ENCODE measurements around the gene TMEM131L. TPM values are rescaled to one million over a fixed set of nuclear protein-coding genes. Genes with fewer than 3 reads are reported as not detected.
"Not testable (repeated sequence)": the region's sequence is repeated elsewhere in the genome, so short reads cannot be mapped to it uniquely, and the experiment has no call there.

Gene TMEM131L
- total and polyA plus RNA-seq, 12 donors = 2.5 to 11.7 (median 4.8) TPM

DNA sequence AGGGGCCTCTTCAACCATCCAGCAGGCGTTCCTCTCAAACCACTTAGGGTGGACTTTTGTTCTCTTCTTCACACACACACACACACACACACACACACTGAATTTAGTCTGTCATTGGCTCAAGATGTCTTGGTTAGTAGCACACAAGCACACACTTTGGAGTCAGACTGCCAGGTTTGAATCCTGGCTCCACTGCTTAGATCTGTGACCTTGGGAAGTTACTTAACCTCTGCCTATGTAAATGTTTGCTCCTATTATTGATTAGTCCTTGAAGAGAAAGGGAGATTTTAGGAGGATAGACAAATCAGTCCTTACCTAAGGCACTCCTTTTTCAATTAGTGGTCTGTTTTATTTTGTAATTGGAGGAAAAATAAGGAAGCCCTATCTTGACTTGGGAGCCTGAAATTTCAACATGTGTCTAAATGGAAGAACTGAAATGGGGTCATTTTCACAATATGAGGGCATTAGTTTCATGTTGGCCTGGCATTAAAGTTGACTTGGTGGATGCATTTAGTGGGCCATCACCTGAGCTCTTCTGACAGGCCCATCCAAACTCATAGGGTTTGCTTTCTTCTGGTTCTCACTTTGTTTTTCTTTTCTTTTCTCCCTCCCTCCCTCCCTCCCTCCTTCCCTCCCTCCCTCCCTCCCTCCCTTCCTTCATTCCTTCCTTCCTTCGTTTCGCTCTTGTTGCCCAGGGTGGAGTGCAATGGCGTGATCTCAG lies 13.3 kb upstream of the TMEM131L start:
- H3K4me1 ChIP-seq (replicated peaks in 1 of 2) = no peaks in the 10 kb centered on the region
- 84 to 100% (median 96%) methylated on average over 1 to 4 of the region's 4 CpGs for WGBS, 4 donors
- intact Hi-C loops (cut with DNase I) = no loop called here
- no peaks in the 10 kb centered on the region for H3K9me3 ChIP-seq (replicated peaks in 1 of 3)
- no peak for DNase-seq
- no peak for TF ChIP-seq POLR2A (IDR thresholded peaks at IDR 0.05)
- TF ChIP-seq, protein P1, sequence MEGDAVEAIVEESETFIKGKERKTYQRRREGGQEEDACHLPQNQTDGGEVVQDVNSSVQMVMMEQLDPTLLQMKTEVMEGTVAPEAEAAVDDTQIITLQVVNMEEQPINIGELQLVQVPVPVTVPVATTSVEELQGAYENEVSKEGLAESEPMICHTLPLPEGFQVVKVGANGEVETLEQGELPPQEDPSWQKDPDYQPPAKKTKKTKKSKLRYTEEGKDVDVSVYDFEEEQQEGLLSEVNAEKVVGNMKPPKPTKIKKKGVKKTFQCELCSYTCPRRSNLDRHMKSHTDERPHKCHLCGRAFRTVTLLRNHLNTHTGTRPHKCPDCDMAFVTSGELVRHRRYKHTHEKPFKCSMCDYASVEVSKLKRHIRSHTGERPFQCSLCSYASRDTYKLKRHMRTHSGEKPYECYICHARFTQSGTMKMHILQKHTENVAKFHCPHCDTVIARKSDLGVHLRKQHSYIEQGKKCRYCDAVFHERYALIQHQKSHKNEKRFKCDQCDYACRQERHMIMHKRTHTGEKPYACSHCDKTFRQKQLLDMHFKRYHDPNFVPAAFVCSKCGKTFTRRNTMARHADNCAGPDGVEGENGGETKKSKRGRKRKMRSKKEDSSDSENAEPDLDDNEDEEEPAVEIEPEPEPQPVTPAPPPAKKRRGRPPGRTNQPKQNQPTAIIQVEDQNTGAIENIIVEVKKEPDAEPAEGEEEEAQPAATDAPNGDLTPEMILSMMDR (IDR thresholded peaks at IDR 0.05) = no peak
- no peaks in the 10 kb centered on the region for H3K36me3 ChIP-seq (replicated peaks in 1 of 2)
- no peak overlapping the region for H3K4me3 ChIP-seq
- H3K27me3 ChIP-seq = no peaks in the 10 kb centered on the region
- no peak overlapping the region for H3K27ac ChIP-seq

DNA sequence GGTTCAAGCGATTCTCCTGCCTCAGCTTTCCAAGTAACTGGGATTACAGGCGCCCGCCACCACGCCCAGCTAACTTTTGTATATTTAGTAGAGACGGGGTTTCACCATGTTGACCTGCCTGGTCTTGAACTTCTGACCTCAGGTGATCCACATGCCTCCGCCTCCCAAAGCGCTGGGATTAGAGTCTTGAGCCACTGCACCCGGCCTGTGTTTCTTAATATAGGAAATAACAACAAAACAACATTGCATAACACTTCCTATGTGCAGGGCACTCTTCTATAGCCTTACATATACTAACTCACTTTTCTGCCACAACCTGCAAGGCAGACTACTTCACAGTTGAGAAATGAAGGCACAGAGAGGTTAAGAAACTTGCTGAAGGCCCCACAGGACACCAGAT lies 12.8 kb upstream of the TMEM131L start:
- WGBS, 4 donors = 84 to 95% (median 90%) methylated on average over 6 to 8 of the region's 8 CpGs
- Histone ChIP-seq H3K4me3 (no peak overlapping the region), H3K36me3 (replicated peaks in 1 of 2) (no peaks in the 10 kb centered on the region), H3K4me1 (replicated peaks in 1 of 2) (no peaks in the 10 kb centered on the region), H3K27ac (no peak overlapping the region), H3K27me3 (no peaks in the 10 kb centered on the region), H3K9me3 (replicated peaks in 1 of 3) (no peaks in the 10 kb centered on the region)
- TF ChIP-seq POLR2A (IDR thresholded peaks at IDR 0.05) = no peak
- TF ChIP-seq, protein P1 (IDR thresholded peaks at IDR 0.05) = no peak
- DNase-seq = no peak
- intact Hi-C loops (cut with DNase I) = no loop called here

DNA sequence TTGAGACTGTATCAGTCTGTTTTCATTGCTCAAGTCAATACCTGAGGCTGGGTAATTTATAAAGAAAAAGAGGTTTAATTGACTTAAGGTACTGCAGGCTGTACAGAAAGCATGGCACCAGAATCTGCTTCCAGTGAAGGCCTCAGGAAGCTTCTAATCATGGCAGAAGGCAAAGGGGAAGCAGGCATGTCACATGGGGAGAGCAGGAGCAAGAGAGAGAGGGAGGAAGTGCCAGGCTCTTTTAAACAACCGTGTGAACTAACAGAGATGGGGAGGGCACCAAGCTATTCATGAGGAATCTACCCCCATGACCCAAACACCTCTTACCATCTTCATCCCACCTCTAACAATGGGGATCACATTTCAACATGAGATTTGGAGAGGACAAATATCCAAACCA lies 7.2 kb upstream of the TMEM131L start:
- 39 to 63% (median 44%) methylated on average over 1 of the region's 1 CpG for WGBS, 4 donors
- TF ChIP-seq, protein P1 (IDR thresholded peaks at IDR 0.05) = no peak
- no peak for TF ChIP-seq POLR2A (IDR thresholded peaks at IDR 0.05)
- intact Hi-C loops (cut with DNase I) = no loop called here

DNA sequence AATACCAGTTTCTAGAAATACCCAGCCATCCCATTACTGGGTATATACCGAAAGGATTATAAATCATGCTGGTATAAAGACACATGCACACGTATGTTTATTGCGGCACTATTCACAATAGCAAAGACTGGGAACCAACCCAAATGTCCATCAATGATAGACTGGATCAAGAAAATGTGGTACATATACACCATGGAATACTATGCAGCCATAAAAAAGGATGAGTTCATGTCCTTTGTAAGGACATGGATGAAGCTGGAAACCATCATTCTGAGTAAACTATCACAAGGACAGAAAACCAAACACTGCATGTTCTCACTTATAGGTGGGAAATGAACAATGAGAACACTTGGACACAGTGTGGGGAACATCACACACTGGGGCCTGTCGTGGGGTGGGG lies 4.6 kb upstream of the TMEM131L start:
- H3K4me1 ChIP-seq (replicated peaks in 1 of 2); H3K27me3 ChIP-seq; H3K27ac ChIP-seq; intact Hi-C loops (cut with DNase I); H3K4me3 ChIP-seq; H3K36me3 ChIP-seq (replicated peaks in 1 of 2); DNase-seq; H3K9me3 ChIP-seq (replicated peaks in 1 of 3): not testable (repeated sequence)
- 94 to 98% (median 95%) methylated on average over 4 of the region's 4 CpGs for WGBS, 4 donors

More for the DNA sequence above, 7.2 kb upstream of the TMEM131L start:
- Histone ChIP-seq H3K36me3 (replicated peaks in 1 of 2) (no peaks in the 10 kb centered on the region), H3K9me3 (replicated peaks in 1 of 3) (no peaks in the 10 kb centered on the region), H3K27me3 (no peaks in the 10 kb centered on the region), H3K4me1 (replicated peaks in 1 of 2) (no peaks in the 10 kb centered on the region), H3K27ac (no peak overlapping the region), H3K4me3 (no peak overlapping the region)
- DNase-seq = no peak

DNA sequence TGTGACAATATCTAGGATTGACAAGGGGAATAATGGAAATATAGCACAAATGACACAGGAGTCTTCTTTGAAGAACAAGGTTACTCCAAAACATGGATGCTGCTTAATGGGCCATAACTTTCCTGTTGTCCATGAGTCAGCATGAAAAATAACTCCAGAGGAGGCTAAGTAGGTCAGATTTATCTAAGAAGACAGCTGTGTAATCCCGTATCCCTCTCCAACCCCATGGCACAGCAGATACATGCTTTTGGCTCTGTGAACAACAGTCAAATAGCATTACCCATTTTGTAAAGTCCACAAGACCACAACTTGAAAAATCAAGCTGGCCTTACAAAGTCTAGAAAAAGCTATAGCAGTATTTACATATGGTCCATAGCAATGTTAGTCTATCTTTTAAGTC lies 2.1 kb upstream of the TMEM131L start:
- intact Hi-C loops (cut with DNase I) = no loop called here
- WGBS, 4 donors = 20 to 37% (median 29%) methylated on average over 1 of the region's 1 CpG
- Histone ChIP-seq H3K36me3 (replicated peaks in 1 of 2) (no peaks in the 10 kb centered on the region), H3K4me1 (replicated peaks in 1 of 2) (peaks cover 0 to 24% of the 10 kb centered on the region in 2 donors), H3K4me3 (no peak overlapping the region), H3K9me3 (replicated peaks in 1 of 3) (no peaks in the 10 kb centered on the region), H3K27me3 (no peaks in the 10 kb centered on the region), H3K27ac (no peak overlapping the region)
- no peak for TF ChIP-seq POLR2A (IDR thresholded peaks at IDR 0.05)
- TF ChIP-seq, protein P1 (IDR thresholded peaks at IDR 0.05) = no peak
- no peak for DNase-seq

Measured in adrenal gland (tissue), 12 donors.